Iris pigment epithelial cell (primary cell): Measurements from ENCODE around the gene KLHL42.
"Not testable (repeated sequence)": the region's sequence is repeated elsewhere in the genome, so short reads cannot be mapped to it uniquely, and the experiment has no call there.

Source experiments
- DNase-seq: peaks from one replicate; pipeline ENCODE4 v3.0.0-alpha.2; 2011; ENCODE audit warnings: low read depth

The KLHL42 gene

DNA sequence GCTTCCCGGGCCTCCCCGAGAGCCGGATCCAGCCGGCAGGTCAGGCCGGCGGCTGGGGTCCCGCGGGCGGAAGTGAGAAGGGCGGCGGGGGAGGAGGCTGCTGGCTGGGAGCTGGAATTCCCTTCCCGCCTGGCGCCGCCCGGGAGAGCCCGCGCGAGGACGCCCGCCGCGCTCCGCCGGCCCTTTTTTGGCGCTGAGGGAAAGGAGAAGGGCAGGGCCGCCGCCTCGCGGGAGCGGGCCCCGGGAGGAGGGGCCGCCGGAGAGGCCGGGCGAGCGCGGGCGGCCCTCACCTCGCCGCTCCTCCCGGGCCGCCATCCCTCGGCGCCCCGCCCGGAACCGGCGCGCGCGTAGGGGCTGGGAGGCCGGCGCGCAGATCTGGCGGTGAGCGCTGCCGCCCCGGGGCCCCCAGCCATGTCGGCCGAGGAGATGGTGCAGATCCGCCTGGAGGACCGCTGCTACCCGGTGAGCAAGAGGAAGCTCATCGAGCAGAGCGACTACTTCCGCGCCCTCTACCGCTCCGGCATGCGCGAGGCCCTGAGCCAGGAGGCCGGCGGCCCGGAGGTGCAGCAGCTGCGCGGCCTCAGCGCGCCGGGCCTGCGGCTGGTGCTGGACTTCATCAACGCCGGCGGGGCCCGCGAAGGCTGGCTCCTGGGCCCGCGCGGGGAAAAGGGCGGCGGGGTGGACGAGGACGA, at the start of gene KLHL42, which contains the start of gene MANSC4:
KLHL42 (plus strand) TSS at position 314 of the 692 bp plus-strand sequence; CDS start at position 412, 98 bp downstream.
MANSC4 (minus strand) TSS at position 317 of the 692 bp plus-strand sequence. CDS start 8,960 bp downstream, outside the sequence.
- peak; percentile 76 for DNase-seq

DNA sequence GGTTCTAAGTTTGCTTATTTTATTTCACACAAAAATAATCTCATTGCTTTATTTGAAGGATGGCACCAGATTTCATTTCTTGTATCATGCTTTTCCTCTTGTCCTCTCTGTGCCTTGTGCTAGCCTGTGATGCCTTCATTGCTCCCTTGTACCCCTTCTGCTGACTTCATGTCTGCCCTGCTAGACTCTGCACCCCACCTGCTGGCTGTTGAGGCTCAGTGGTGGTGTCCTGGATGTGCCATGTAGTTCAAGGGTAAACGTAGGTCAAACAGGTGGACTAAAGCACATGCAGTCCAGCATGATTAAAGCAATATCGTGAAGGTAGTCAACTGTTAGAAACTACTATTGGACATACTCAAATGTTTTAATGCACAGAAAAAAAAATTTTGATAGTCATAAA, 47.8 kb upstream of the KLHL42 start:
- no peak for DNase-seq

DNA sequence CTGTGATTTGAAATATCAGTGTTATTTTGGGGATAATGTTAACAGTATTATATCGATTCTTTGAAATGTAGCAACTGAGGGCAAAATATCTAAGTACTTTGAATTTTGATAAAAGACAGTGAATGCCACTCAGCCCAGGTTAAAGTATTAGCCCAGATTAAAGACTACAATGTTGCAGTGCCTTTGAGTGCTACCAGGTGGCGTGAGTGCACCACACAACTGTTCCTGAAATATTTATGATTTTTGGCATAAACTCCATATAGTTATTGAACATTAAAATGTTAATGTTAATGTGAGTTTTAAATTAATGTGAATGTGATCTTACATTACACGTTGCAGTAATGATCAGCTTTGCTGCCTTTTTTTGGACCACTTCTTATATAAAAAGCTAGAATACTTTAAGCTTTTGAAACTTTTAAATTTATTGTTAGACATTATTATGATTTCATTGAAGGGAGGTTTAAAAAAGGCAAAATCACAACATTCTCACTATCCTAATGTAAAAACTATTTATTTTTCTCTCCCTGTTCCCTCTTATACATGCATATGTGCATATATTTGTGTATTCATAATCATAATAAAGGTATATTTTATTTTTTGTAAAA, 46.9 kb upstream of the KLHL42 start:
- DNase-seq: peak; percentile 44

- no peak for DNase-seq
These were observed 46.2 kb upstream of the KLHL42 start for GRCh38 chr12:27733791-27734190.

- not testable (repeated sequence) for DNase-seq
These were observed 45.7 kb upstream of the KLHL42 start for GRCh38 chr12:27734321-27734720.

DNA sequence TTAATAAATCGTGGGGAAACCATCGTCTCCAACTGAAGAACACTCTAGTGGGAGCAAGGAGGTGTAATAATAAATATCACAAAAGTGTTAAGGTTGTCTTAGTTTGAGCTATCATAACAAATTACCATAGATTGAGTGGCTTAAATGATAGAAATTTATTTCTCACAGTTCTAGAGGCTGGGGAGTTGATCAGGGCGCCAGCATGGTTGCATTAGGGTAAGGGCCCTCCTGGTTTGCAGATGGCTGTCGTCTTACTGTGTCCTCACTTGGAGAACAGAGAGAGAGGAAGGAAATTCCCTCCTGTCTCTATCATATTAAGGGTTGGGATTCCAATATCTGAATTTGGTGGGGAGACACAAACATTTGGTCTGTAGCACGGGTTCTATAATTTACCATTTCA, 36.4 kb upstream of the KLHL42 start:
- DNase-seq: no peak

DNA sequence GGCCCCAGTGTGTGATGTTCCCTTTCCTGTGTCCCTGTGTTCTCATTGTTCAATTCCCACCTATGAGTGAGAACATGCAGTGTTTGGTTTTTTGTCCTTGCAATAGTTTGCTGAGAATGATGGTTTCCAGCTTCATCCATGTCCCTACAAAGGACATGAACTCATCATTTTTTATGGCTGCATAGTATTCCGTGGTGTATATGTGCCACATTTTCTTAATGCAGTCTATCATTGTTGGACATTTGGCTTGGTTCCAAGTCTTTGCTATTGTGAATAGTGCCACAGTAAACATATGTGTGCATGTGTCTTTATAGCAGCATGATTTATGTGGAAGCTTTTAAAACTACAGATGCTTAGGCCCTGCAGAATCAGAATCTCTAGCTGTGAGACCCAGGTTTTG, 34.3 kb upstream of the KLHL42 start:
- DNase-seq: not testable (repeated sequence)

- peak; percentile 84 for DNase-seq
These were observed 32.8 kb upstream of the KLHL42 start for GRCh38 chr12:27747111-27747820.

DNA sequence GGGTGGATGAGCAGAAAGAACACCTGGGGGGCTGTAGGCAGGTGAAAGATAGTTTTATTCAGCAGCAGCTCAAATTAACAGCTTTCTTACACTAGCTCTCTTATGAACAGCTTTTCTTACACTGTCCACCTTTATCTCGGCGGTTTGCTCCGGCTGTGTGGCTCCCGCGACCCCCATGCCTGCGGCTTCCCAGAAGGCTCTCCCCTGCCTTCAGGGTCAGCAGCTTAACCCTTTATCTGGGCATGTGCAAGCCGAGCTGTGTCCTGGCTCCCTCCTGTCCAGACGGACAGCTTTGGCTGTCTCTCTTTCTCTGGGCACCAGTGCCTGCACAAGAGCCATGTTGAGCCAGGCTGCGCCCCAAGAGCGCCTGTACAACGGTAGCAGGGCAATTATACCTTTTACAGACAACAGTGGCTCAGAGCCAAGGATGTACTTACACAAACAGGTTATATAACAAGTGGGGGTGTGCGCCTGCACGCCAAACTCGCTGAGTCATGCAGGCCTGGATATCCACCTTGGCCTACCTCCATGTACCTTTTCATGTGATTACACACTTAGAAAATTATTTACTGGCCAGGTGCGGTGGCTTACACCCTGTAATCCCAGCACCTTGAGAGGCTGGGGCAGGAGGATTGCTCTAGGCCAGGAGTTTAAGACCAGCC, 28.5 kb upstream of the KLHL42 start:
- peak; percentile 31 for DNase-seq

- no peak for DNase-seq
These were observed 25.2 kb upstream of the KLHL42 start for GRCh38 chr12:27754795-27755194.

- no peak for DNase-seq
These were observed 23.3 kb upstream of the KLHL42 start for GRCh38 chr12:27756670-27757195.

- DNase-seq: no peak
These were observed 17.3 kb upstream of the KLHL42 start for GRCh38 chr12:27762757-27763156.

- DNase-seq: no peak
These were observed 13.4 kb upstream of the KLHL42 start for GRCh38 chr12:27766587-27766986.

DNA sequence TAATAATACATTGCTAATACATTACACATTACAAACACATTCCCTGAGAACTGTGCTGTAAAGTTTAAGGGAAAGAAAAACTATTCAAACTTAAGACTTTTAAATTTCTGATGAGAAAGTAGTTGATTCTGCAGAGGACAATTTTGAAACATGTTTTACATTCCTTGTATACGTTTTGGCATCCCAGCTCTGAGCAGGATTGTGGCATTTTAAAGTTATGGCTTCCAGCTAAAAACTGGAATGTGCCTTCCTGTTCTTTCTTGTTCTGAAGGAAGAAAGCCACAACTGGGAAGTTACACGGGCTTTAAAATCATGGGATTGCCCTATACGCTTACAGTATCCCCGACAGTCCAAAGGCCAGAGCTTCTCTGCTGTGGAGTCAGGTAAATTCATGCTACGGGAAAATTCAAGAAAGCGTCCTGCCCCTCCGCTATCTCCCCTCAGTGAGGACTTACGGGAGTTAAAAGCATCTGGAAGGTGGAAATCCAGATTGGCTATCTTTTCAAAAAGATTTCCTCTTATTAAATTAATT, 10.8 kb upstream of the KLHL42 start:
- no peak for DNase-seq

- peak; percentile 53 for DNase-seq
These were observed 8.3 kb upstream of the KLHL42 start for GRCh38 chr12:27771481-27772327.

- peak; percentile 72 for DNase-seq
These were observed 7.5 kb upstream of the KLHL42 start for GRCh38 chr12:27772328-27773049.

DNA sequence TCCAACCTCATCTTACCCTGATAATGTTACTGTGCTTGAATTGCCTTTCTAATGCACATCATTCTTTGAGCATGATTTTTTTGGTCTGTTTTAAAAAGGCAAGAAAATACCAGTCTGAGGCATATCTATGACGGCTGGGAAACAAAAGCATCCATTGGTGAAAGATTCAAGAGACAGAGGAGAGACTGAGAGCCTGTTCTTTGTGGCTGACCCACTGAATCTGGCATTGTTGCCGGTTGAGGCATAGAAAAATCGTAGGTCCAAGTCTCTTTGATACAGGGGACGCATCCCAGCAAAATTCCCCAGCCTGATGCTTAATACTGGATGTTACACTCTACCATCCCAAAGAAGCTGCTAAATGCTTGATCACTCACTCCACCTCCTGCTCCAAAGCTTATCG, 2.9 kb upstream of the KLHL42 start:
- no peak for DNase-seq

- DNase-seq: peak; percentile 55
These were observed 1.8 kb upstream of the KLHL42 start for GRCh38 chr12:27778206-27778605.

DNA sequence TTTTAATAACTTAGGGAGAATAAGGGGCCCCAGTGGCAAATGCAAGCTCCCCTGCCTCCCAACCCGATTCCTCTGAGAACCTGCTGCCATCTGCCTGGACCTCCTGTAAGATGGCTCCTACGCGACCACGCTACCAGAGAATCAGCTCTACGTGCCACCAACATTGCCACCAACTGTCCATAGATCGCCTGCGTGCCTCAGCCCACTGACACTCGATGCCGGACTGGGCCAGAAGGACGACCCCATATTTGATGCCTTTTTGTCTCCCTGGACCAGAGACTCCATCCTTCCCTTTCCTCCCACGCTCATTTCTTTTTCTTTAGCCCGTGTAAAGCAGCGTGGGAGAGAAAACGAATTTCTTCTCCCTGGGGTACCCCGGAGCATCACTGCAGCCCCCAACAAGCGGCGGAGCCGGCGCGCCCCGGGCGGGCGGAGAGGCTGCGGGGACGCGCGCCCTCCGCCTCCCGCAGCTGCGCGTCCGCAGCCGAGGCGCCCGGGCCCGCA, 565 bp upstream of the KLHL42 start:
- no peak for DNase-seq
